CD4-positive, alpha-beta memory T cell (primary cell): ENCODE results near the gene TRNP1. TPM values are rescaled to one million over a fixed set of nuclear protein-coding genes. Genes with fewer than 3 reads are reported as not detected.
A peak's percentile ranks its signal among the peaks of the same experiment; 100 is the strongest.

Experiments
- CTCF ChIA-PET: fragments of 350-600 bp; sonication (Branson Sonifier 250); formaldehyde crosslinking; loops from one replicate; lab custom pipeline; 2021; ENCODE audit warnings: inconsistent platforms; ENCODE audit not compliant: partially characterized antibody; lab: Charles Lee
- POLR2A ChIA-PET: fragments of 350-600 bp; sonication (Branson Sonifier 250); formaldehyde crosslinking; loops from one replicate; lab custom pipeline; 2021; ENCODE audit not compliant: partially characterized antibody; lab: Charles Lee
- DNase-seq, 5 donors: peaks; one replicate each; pipeline versions ENCODE4 v3.0.0 to v3.0.0-alpha.2; 2020 to 2022; ENCODE audit warnings: mixed read lengths in 1 of 5
- H3K27ac ChIP-seq: one replicate; pipeline ENCODE4 v1.7.0; 2013; ENCODE audit warnings: low read depth, low read length
- H3K27me3 ChIP-seq: 2 replicates; pipeline ENCODE4 v1.7.0; 2013; ENCODE audit warnings: mild to moderate bottlenecking, low read length, moderate library complexity; ENCODE audit not compliant: insufficient read depth
- H3K36me3 ChIP-seq: 2 replicates; pipeline ENCODE4 v1.7.0; 2013; ENCODE audit warnings: mild to moderate bottlenecking, low read length, moderate library complexity; ENCODE audit not compliant: insufficient read depth
- H3K4me1 ChIP-seq: 2 replicates; pipeline ENCODE4 v1.7.0; 2013; ENCODE audit warnings: mild to moderate bottlenecking, low read length, moderate library complexity; ENCODE audit not compliant: insufficient read depth
- H3K4me3 ChIP-seq, 2 donors: one replicate each; pipeline ENCODE4 v1.7.0; 2013; ENCODE audit warnings: low read length in 2 of 2, mild to moderate bottlenecking in 1 of 2
- H3K9me3 ChIP-seq, 2 donors: one replicate each; pipeline ENCODE4 v1.7.0; 2013; ENCODE audit warnings: low read length in 2 of 2, control low read depth in 1 of 2; ENCODE audit not compliant: control insufficient read depth in 1 of 2
- H3K27ac Mint-ChIP-seq, 7 donors: one replicate each; pipeline ENCODE4 v1.8.0; 2020 to 2021; ENCODE audit warnings: mixed read lengths in 7 of 7, mild to moderate bottlenecking in 6 of 7, inconsistent platforms in 3 of 7, moderate library complexity in 3 of 7
- H3K27me3 Mint-ChIP-seq, 2 donors: one replicate each; pipeline ENCODE4 v1.8.0; 2020 to 2021; ENCODE audit warnings: mixed read lengths in 2 of 2
- H3K36me3 Mint-ChIP-seq, 2 donors: one replicate each; pipeline ENCODE4 v1.8.0; 2020 to 2021; ENCODE audit warnings: mixed read lengths in 2 of 2, inconsistent platforms in 1 of 2, mild to moderate bottlenecking in 1 of 2
- H3K4me1 Mint-ChIP-seq, 4 donors: one replicate each; pipeline ENCODE4 v1.8.0; 2020 to 2021; ENCODE audit warnings: mixed read lengths in 4 of 4, mild to moderate bottlenecking in 1 of 4
- H3K4me3 Mint-ChIP-seq, 8 donors: one replicate each; pipeline ENCODE4 v1.8.0; 2020 to 2021; ENCODE audit warnings: mixed read lengths in 8 of 8, mild to moderate bottlenecking in 7 of 8, moderate library complexity in 6 of 8, inconsistent platforms in 3 of 8
- H3K9me3 Mint-ChIP-seq, 8 donors: one replicate each; pipeline ENCODE4 v1.8.0; 2020 to 2021; ENCODE audit warnings: mixed read lengths in 8 of 8, mild to moderate bottlenecking in 5 of 8, inconsistent platforms in 3 of 8, moderate library complexity in 1 of 8
- intact Hi-C: fragments of 100-400 bp; cut with micrococcal nuclease; formaldehyde crosslinking; loops from one replicate; pipeline ENCODE4 v1.15.1; 2023
- polyA plus RNA-seq, 2 donors: library from polyadenylated mRNA; unstranded; fragments of 300-500 nt; fragmentation: Illumina TruSeq; gene quantifications; one replicate each; pipeline ENCODE4 v1.2.3, GENCODE V29; 2021
- total RNA-seq, 2 experiments: library from RNA; stranded (reverse); gene quantifications; one replicate each; pipeline ENCODE4 v1.2.3, GENCODE V29; 2021

Gene TRNP1
- total and polyA plus RNA-seq, 4 experiments from 2014 or later: not detected

DNA sequence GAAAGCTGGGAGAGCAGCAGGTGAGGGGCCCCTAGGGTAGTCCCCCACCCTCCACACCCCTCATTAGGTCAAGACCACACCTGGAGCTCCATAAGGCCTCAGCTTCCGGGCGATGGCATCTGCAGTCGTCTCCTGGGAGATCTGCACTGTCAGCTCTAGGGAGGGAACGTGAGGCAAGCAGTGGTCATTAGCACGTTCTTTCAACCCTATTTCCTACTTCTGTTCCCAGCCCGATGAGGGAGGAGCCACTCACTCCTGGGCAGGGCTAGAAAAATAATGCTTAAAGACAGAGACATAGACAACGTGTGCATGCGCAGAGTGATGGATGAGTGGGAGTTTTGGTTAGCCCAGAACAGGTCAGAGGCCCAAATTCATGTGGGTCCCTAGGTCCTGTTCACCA is 42.9 kb upstream of the TRNP1 start:
- H3K27me3 Mint-ChIP-seq: no peaks in the 10 kb centered on the region
- no peak overlapping the region for H3K4me3 Mint-ChIP-seq
- peaks cover 16 to 31% of the 10 kb centered on the region in 2 donors for H3K36me3 Mint-ChIP-seq
- peaks cover 6% of the 10 kb centered on the region for H3K36me3 ChIP-seq
- no peak overlapping the region for H3K4me3 ChIP-seq
- no peaks in the 10 kb centered on the region for H3K9me3 ChIP-seq
- H3K9me3 Mint-ChIP-seq: no peaks in the 10 kb centered on the region
- H3K4me1 ChIP-seq: no peaks in the 10 kb centered on the region
- H3K27me3 ChIP-seq: no peaks in the 10 kb centered on the region
- peak overlapping the region in 1 of 7 donors; percentile 47 for H3K27ac Mint-ChIP-seq
- H3K27ac ChIP-seq: no peak overlapping the region
- no peak for DNase-seq
- ChIA-PET CTCF (no interaction called here), POLR2A (no interaction called here)
- intact Hi-C loops: no loop called here
- H3K4me1 Mint-ChIP-seq: no peaks in the 10 kb centered on the region

DNA sequence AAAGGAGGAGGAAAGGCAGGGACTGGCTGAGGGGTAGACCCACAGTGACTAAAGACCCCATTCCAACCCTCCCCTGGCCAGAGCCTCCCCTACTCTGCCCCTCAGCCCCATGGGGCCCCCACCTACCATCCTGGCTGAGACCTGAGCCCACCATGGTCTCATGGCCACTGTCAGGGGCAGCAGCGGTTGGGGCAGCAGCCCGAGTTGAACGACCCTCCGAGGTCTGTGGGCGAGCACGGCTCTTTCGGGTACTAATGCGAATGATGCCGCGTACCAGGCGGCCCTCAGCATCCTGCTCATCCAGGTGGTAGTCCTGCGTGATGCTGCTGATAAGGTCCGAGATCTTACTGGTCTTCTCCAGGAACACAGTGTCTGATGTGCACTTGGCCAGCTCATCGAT is 42.3 kb upstream of the TRNP1 start:
- Mint-ChIP-seq H3K4me1 (no peaks in the 10 kb centered on the region), H3K27ac (no peak overlapping the region), H3K27me3 (no peaks in the 10 kb centered on the region), H3K36me3 (peaks cover 15 to 25% of the 10 kb centered on the region in 2 donors), H3K4me3 (no peak overlapping the region), H3K9me3 (no peaks in the 10 kb centered on the region)
- Histone ChIP-seq H3K27me3 (no peaks in the 10 kb centered on the region), H3K9me3 (no peaks in the 10 kb centered on the region), H3K27ac (no peak overlapping the region), H3K4me3 (no peak overlapping the region), H3K36me3 (no peaks in the 10 kb centered on the region), H3K4me1 (no peaks in the 10 kb centered on the region)
- no peak for DNase-seq
- ChIA-PET CTCF (interaction anchor here (1.3 kb wide), 1 partner anchor 9 kb away, joined by 3 read pairs; the partner anchor contains the start of gene KDF1), POLR2A (no interaction called here)
- intact Hi-C loops: no loop called here

DNA sequence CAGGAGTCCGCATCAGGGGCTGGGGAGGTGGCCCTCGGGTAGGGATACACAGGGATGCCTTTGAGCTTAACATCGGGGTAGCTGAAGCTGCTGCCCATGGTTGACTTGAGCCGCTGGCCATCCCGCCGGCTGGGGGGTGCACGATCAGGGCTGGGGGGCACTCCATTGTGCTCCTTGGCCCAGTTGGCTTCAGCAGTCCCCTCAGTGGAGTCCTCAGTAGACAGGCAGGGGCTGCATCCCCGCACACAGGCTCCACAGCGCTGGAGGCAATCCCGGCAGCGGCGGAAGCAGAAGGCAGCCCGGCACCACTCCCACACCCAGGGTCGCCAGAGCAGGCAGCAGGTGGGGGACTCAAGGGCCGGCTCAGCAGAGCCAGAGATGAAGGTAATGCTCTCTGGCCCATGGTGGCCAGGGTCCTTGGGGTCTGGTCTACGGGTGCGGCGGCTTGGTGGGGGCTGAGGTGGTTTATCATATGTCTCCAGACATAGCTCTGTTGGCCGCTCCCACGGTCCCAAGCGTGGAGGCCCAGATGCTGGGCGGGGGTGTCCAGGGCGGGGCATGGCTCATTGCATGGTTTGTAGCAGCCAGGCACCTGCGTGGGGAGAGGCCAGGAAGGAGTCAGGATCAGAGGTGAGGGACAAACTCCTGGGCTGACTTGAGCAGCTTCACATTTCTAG is 41.5 kb upstream of the TRNP1 start:
- Histone ChIP-seq H3K27me3 (no peaks in the 10 kb centered on the region), H3K27ac (no peak overlapping the region), H3K4me3 (no peak overlapping the region), H3K9me3 (no peaks in the 10 kb centered on the region), H3K36me3 (no peaks in the 10 kb centered on the region), H3K4me1 (no peaks in the 10 kb centered on the region)
- DNase-seq: no peak
- H3K9me3 Mint-ChIP-seq: peaks cover 0 to 1% (median 0%) of the 10 kb centered on the region in 8 donors
- H3K4me3 Mint-ChIP-seq: no peak overlapping the region
- peaks cover 20 to 23% of the 10 kb centered on the region in 2 donors for H3K36me3 Mint-ChIP-seq
- peak overlapping the region in 1 of 7 donors; percentile 24 for H3K27ac Mint-ChIP-seq
- intact Hi-C loops: no loop called here
- H3K4me1 Mint-ChIP-seq: no peaks in the 10 kb centered on the region
- ChIA-PET POLR2A (no interaction called here), CTCF (interaction anchor here (1.3 kb wide), 1 partner anchor 9 kb away, joined by 3 read pairs; the partner anchor contains the start of gene KDF1)
- H3K27me3 Mint-ChIP-seq: no peaks in the 10 kb centered on the region

DNA sequence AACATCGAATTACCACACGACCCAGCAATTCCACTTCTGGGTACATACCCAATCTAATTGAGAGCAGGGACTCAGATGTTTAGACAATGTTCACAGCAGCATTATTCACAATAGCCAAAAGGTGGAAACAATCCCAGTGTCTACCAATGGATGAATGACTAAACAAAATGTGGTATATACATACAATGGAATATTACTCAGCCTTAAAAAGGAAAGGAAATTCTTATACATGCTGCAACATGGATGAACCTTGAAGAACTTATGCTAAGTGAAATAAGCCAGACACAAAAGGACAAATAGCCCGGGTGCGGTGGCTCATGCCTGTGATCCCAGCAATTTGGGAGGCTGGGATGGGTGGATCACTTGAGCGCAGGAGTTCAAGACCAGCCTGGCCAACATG is 40.1 kb upstream of the TRNP1 start:
- Mint-ChIP-seq H3K36me3 (peaks cover 20 to 21% of the 10 kb centered on the region in 2 donors), H3K4me1 (peaks cover 0 to under 1% (median 0%) of the 10 kb centered on the region in 4 donors), H3K27ac (no peak overlapping the region), H3K9me3 (peaks cover 0 to 1% (median 0%) of the 10 kb centered on the region in 8 donors), H3K4me3 (no peak overlapping the region), H3K27me3 (no peaks in the 10 kb centered on the region)
- ChIA-PET CTCF (no interaction called here), POLR2A (interaction anchor here (0.6 kb wide), 1 partner anchor 909 kb away, joined by 3 read pairs; no protein-coding TSS in a partner anchor)
- no peaks in the 10 kb centered on the region for H3K4me1 ChIP-seq
- no peak overlapping the region for H3K27ac ChIP-seq
- no peaks in the 10 kb centered on the region for H3K9me3 ChIP-seq
- H3K4me3 ChIP-seq: no peak overlapping the region
- no peaks in the 10 kb centered on the region for H3K27me3 ChIP-seq
- intact Hi-C loops: no loop called here
- no peaks in the 10 kb centered on the region for H3K36me3 ChIP-seq
- no peak for DNase-seq

DNA sequence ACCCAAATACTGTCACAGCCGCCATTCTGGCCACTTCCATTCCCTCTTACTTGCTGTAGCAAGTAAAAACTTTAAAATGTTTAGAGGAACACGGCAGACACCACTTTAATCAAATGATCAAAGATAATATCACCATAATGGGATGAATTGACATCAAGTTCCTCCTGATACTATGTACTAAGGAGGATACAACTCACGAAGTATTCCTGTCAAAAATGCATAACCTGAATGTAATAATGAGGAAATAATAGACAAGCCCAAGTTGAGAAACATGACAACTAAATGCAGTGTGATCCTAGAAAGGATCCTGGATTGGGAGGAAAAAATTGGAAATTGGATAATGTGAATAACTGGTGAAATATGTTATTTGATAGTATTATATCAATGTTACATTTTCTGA is 37.2 kb upstream of the TRNP1 start:
- peaks cover 3 to 15% (median 7%) of the 10 kb centered on the region in 4 donors for H3K4me1 Mint-ChIP-seq
- peaks cover 0 to 2% of the 10 kb centered on the region in 2 donors for H3K27me3 Mint-ChIP-seq
- DNase-seq: no peak
- H3K4me3 ChIP-seq: no peak overlapping the region
- peaks cover 15% of the 10 kb centered on the region for H3K4me1 ChIP-seq
- H3K27ac ChIP-seq: no peak overlapping the region
- H3K36me3 ChIP-seq: no peaks in the 10 kb centered on the region
- H3K36me3 Mint-ChIP-seq: peaks cover 12% of the 10 kb centered on the region in 2 donors
- H3K4me3 Mint-ChIP-seq: no peak overlapping the region
- ChIA-PET POLR2A (no interaction called here), CTCF (no interaction called here)
- H3K27ac Mint-ChIP-seq: no peak overlapping the region
- no peaks in the 10 kb centered on the region for H3K9me3 ChIP-seq
- peaks cover 0 to 1% (median 0%) of the 10 kb centered on the region in 8 donors for H3K9me3 Mint-ChIP-seq
- H3K27me3 ChIP-seq: no peaks in the 10 kb centered on the region
- intact Hi-C loops: no loop called here

DNA sequence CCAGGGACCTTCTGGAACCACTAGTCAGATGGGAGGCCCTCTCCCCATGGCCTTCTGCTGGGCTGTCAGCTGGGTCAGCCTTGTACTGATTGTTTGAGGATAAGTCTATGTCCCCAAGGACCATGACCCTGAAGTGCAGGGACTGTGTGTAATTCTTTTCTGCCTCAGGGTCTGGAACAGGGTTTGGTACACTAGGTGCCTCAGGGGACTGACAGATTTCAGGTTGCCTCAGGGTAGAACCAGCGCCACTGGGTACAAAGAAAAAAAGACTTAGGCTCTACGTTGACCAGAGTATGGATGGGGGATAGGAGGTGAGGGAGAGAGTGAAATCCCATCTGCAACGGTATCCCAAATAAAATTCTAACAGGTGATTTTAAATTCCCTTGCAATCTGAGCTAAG is 36.2 kb upstream of the TRNP1 start:
- Mint-ChIP-seq H3K36me3 (peaks cover 7 to 9% of the 10 kb centered on the region in 2 donors), H3K4me3 (peak overlapping the region in 1 of 8 donors; percentile 61)
- POLR2A ChIA-PET: no interaction called here

DNA sequence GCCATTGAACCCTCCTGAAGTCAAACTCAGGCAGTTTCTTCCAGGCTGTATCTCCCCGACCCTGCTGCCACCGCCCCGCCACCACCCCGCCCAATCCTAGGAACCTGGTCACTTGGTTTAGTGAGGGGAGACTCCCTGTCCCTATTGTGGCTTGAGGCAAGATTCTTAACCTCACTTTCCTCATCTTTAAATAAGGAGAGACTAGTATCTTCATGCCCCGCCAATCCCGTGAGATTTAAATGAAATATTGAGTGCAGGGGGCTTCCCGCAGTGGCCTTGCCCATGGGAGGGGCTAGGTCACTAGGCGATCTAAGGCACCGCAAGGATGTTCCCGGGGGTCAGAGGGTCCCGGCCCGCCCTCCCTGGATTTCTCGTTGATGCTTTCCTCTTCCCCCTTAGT is 34.2 kb upstream of the TRNP1 start:
- no peaks in the 10 kb centered on the region for H3K36me3 ChIP-seq
- ChIA-PET POLR2A (interaction anchor here (1.4 to 1.7 kb wide), 2 partner anchors 10 to 59 kb away, joined by 3 to 4 read pairs; partner anchors contain the start of gene GPATCH3), CTCF (no interaction called here)
- no peak for DNase-seq
- H3K9me3 ChIP-seq: no peaks in the 10 kb centered on the region
- intact Hi-C loops: no loop called here
- H3K9me3 Mint-ChIP-seq: peaks cover 0 to 1% (median 0%) of the 10 kb centered on the region in 8 donors
- H3K27me3 ChIP-seq: no peaks in the 10 kb centered on the region
- peak overlapping the region in 1 of 2 donors; percentile 60 for H3K4me3 ChIP-seq
- H3K4me1 ChIP-seq: peaks cover 15% of the 10 kb centered on the region
- H3K27ac ChIP-seq: no peak overlapping the region
- H3K4me3 Mint-ChIP-seq: peak overlapping the region in 7 of 8 donors; percentile 61 to 79 (median 68)
- peaks cover 2 to 7% of the 10 kb centered on the region in 2 donors for H3K36me3 Mint-ChIP-seq
- H3K27me3 Mint-ChIP-seq: peaks cover 2 to 4% of the 10 kb centered on the region in 2 donors
- H3K4me1 Mint-ChIP-seq: peaks cover 3 to 15% (median 7%) of the 10 kb centered on the region in 4 donors
- H3K27ac Mint-ChIP-seq: no peak overlapping the region

More for the DNA sequence above, 36.2 kb upstream of the TRNP1 start:
- Histone ChIP-seq H3K9me3 (no peaks in the 10 kb centered on the region), H3K4me1 (peaks cover 15% of the 10 kb centered on the region), H3K27ac (no peak overlapping the region), H3K36me3 (no peaks in the 10 kb centered on the region), H3K27me3 (no peaks in the 10 kb centered on the region), H3K4me3 (no peak overlapping the region)
- peaks cover 0 to 2% of the 10 kb centered on the region in 2 donors for H3K27me3 Mint-ChIP-seq
- DNase-seq: no peak
- no peak overlapping the region for H3K27ac Mint-ChIP-seq
- peaks cover 0 to 1% (median 0%) of the 10 kb centered on the region in 8 donors for H3K9me3 Mint-ChIP-seq
- CTCF ChIA-PET: no interaction called here
- intact Hi-C loops: no loop called here
- H3K4me1 Mint-ChIP-seq: peaks cover 3 to 15% (median 7%) of the 10 kb centered on the region in 4 donors
